Effector memory CD4-positive, alpha-beta T cell (primary cell): Measurements from ENCODE around the gene EDEM2.
"Not testable (repeated sequence)": the region's sequence is repeated elsewhere in the genome, so short reads cannot be mapped to it uniquely, and the experiment has no call there.

Experiments
- DNase-seq, 3 donors: peaks; one replicate each; pipeline ENCODE4 v3.0.0-alpha.2; 2020
- H3K27ac ChIP-seq: 2 replicates; pipeline ENCODE4 v1.7.0; 2013; ENCODE audit warnings: mild to moderate bottlenecking, low read length, moderate library complexity; ENCODE audit not compliant: insufficient read depth, poor library complexity, severe bottlenecking
- H3K27me3 ChIP-seq: replicated peaks from 2 replicates; pipeline ENCODE4 v1.7.0; 2013; ENCODE audit warnings: mild to moderate bottlenecking, low read length; ENCODE audit not compliant: insufficient read depth, control insufficient read depth, poor library complexity, severe bottlenecking
- H3K36me3 ChIP-seq: 2 replicates; pipeline ENCODE4 v1.7.0; 2013; ENCODE audit warnings: mild to moderate bottlenecking, low read length, moderate library complexity; ENCODE audit not compliant: control insufficient read depth, insufficient read depth
- H3K4me1 ChIP-seq: 2 replicates; pipeline ENCODE4 v1.7.0; 2013; ENCODE audit warnings: low read length, mild to moderate bottlenecking; ENCODE audit not compliant: control insufficient read depth, insufficient read depth, poor library complexity, severe bottlenecking
- H3K4me3 ChIP-seq: 2 replicates; pipeline ENCODE4 v1.7.0; 2013; ENCODE audit warnings: low read length, low read depth, mild to moderate bottlenecking; ENCODE audit not compliant: insufficient read depth, poor library complexity, severe bottlenecking
- H3K9me3 ChIP-seq: 2 replicates; pipeline ENCODE4 v1.7.0; 2013; ENCODE audit warnings: mild to moderate bottlenecking, low read length, moderate library complexity; ENCODE audit not compliant: control insufficient read depth

The EDEM2 gene

GRCh38 chr20:35112276-35112675 is 34.9 kb downstream of the EDEM2 start:
- H3K4me1 ChIP-seq, H3K9me3 ChIP-seq, H3K27me3 ChIP-seq, DNase-seq, H3K27ac ChIP-seq, H3K4me3 ChIP-seq: not testable (repeated sequence)
- H3K36me3 ChIP-seq: peaks cover 30% of the 10 kb centered on the region

- DNase-seq: no peak
- Histone ChIP-seq H3K36me3 (peaks cover 27% of the 10 kb centered on the region), H3K27ac (no peak overlapping the region), H3K27me3 (no peaks in the 10 kb centered on the region), H3K4me3 (no peak overlapping the region), H3K9me3 (no peaks in the 10 kb centered on the region), H3K4me1 (no peaks in the 10 kb centered on the region)
Observed at GRCh38 chr20:35111141-35111888, 35.8 kb downstream of the EDEM2 start.

- Histone ChIP-seq H3K36me3 (peaks cover 10% of the 10 kb centered on the region), H3K9me3 (no peaks in the 10 kb centered on the region), H3K4me3 (no peak overlapping the region), H3K27ac (no peak overlapping the region), H3K4me1 (no peaks in the 10 kb centered on the region), H3K27me3 (no peaks in the 10 kb centered on the region)
- no peak for DNase-seq
Observed at GRCh38 chr20:35108921-35109320, 38.2 kb downstream of the EDEM2 start.

- Histone ChIP-seq H3K27me3 (no peaks in the 10 kb centered on the region), H3K4me1 (no peaks in the 10 kb centered on the region), H3K36me3 (peaks cover 4% of the 10 kb centered on the region), H3K27ac (no peak overlapping the region), H3K4me3 (no peak overlapping the region), H3K9me3 (no peaks in the 10 kb centered on the region)
- DNase-seq: no peak
Observed at GRCh38 chr20:35106827-35107380, 40.2 kb downstream of the EDEM2 start.

GRCh38 chr20:35104685-35105295 is 42.3 kb downstream of the EDEM2 start:
- Histone ChIP-seq H3K27ac (no peak overlapping the region), H3K4me3 (no peak overlapping the region), H3K27me3 (no peaks in the 10 kb centered on the region), H3K4me1 (no peaks in the 10 kb centered on the region), H3K9me3 (no peaks in the 10 kb centered on the region), H3K36me3 (no peaks in the 10 kb centered on the region)
- no peak for DNase-seq

GRCh38 chr20:35101620-35102019 is 45.5 kb downstream of the EDEM2 start:
- Histone ChIP-seq H3K4me1 (no peaks in the 10 kb centered on the region), H3K36me3 (no peaks in the 10 kb centered on the region), H3K27me3 (no peaks in the 10 kb centered on the region), H3K9me3 (no peaks in the 10 kb centered on the region), H3K4me3 (no peak overlapping the region), H3K27ac (no peak overlapping the region)
- DNase-seq: no peak

GRCh38 chr20:35093267-35093884 is 53.8 kb downstream of the EDEM2 start:
- Histone ChIP-seq H3K9me3 (no peaks in the 10 kb centered on the region), H3K27ac (peak overlapping the region; percentile 82), H3K27me3 (no peaks in the 10 kb centered on the region), H3K4me3 (peak overlapping the region; percentile 87), H3K4me1 (peaks cover 18% of the 10 kb centered on the region), H3K36me3 (no peaks in the 10 kb centered on the region)
- DNase-seq: no peak

GRCh38 chr20:35092524-35093266 is 54.4 kb downstream of the EDEM2 start, which contains the start of gene TRPC4AP:
Gene TRPC4AP, minus strand, starts transcription at chr20:35092807. Its CDS starts 26 bp downstream, at chr20:35092781.
- Histone ChIP-seq H3K4me3 (peak within 1 kb of the TSS; percentile 87), H3K9me3 (no peaks in the 10 kb centered on the region), H3K4me1 (peaks cover 18% of the 10 kb centered on the region), H3K27me3 (no peaks in the 10 kb centered on the region), H3K36me3 (no peaks in the 10 kb centered on the region), H3K27ac (peak within 1 kb of the TSS; percentile 82)
- peak; percentile 73 to 81 (median 77) for DNase-seq

GRCh38 chr20:35091816-35092523 is 55.2 kb downstream of the EDEM2 start:
- H3K9me3 ChIP-seq: no peaks in the 10 kb centered on the region
- H3K27ac ChIP-seq: peak overlapping the region; percentile 82
- H3K36me3 ChIP-seq: no peaks in the 10 kb centered on the region
- DNase-seq: no peak
- H3K27me3 ChIP-seq: no peaks in the 10 kb centered on the region
- H3K4me3 ChIP-seq: peak overlapping the region; percentile 87
- peaks cover 18% of the 10 kb centered on the region for H3K4me1 ChIP-seq
